Globus pallidus (tissue), 1 donor: Measurements from ENCODE around the gene LPIN1.
A peak's percentile ranks its signal among the peaks of the same experiment; 100 is the strongest.
"Not testable (repeated sequence)": the region's sequence is repeated elsewhere in the genome, so short reads cannot be mapped to it uniquely, and the experiment has no call there.

Source experiments
- DNase-seq: peaks from one replicate; pipeline ENCODE4 v3.0.0-alpha.2; 2015; ENCODE audit warnings: low spot score

Gene LPIN1

GRCh38 chr2:11743846-11744553, 2.4 kb upstream of the LPIN1 start:
- DNase-seq, result peak; percentile 83

GRCh38 chr2:11744631-11745394, 1.6 kb upstream of the LPIN1 start:
- DNase-seq, result no peak

GRCh38 chr2:11745613-11746375, 638 bp upstream of the LPIN1 start:
- no peak for DNase-seq

- no peak for DNase-seq
Measured at GRCh38 chr2:11746807-11747459, 501 bp downstream of the LPIN1 start.

GRCh38 chr2:11748018-11748860, 1.8 kb downstream of the LPIN1 start:
- DNase-seq, result no peak

- no peak for DNase-seq
Measured at GRCh38 chr2:11748861-11749645, 2.6 kb downstream of the LPIN1 start.

- DNase-seq, result no peak
Measured at GRCh38 chr2:11749646-11750349, 3.4 kb downstream of the LPIN1 start.

- no peak for DNase-seq
Measured at GRCh38 chr2:11750422-11750821, 4.0 kb downstream of the LPIN1 start.

- no peak for DNase-seq
Measured at GRCh38 chr2:11750917-11751316, 4.5 kb downstream of the LPIN1 start.

- DNase-seq, result no peak
Measured at GRCh38 chr2:11752906-11753305, 6.5 kb downstream of the LPIN1 start.

GRCh38 chr2:11753452-11753885, 7.0 kb downstream of the LPIN1 start:
- DNase-seq, result no peak

GRCh38 chr2:11753886-11754699, 7.7 kb downstream of the LPIN1 start:
- no peak for DNase-seq

GRCh38 chr2:11754700-11755015, 8.2 kb downstream of the LPIN1 start:
- DNase-seq, result no peak

- DNase-seq, result no peak
Measured at GRCh38 chr2:11757101-11757500, 10.7 kb downstream of the LPIN1 start.

GRCh38 chr2:11758187-11758586, 11.8 kb downstream of the LPIN1 start:
- DNase-seq, result no peak

GRCh38 chr2:11758647-11759046, 12.2 kb downstream of the LPIN1 start:
- DNase-seq, result no peak

GRCh38 chr2:11759182-11759975, 12.9 kb downstream of the LPIN1 start:
- not testable (repeated sequence) for DNase-seq

- DNase-seq, result no peak
Measured at GRCh38 chr2:11761259-11761658, 14.8 kb downstream of the LPIN1 start.
